Measurements from ENCODE around the gene ISOC2. TPM values are rescaled to one million over a fixed set of nuclear protein-coding genes. Genes with fewer than 3 reads are reported as not detected.
A peak's percentile ranks its signal among the peaks of the same experiment; 100 is the strongest.
"Not testable (repeated sequence)": the region's sequence is repeated elsewhere in the genome, so short reads cannot be mapped to it uniquely, and the experiment has no call there.

The ISOC2 gene
- polyA plus RNA-seq, 2 of the 4 experiments (the other 2 are of a cell fraction) = 45.3 to 57.8 TPM

DNA sequence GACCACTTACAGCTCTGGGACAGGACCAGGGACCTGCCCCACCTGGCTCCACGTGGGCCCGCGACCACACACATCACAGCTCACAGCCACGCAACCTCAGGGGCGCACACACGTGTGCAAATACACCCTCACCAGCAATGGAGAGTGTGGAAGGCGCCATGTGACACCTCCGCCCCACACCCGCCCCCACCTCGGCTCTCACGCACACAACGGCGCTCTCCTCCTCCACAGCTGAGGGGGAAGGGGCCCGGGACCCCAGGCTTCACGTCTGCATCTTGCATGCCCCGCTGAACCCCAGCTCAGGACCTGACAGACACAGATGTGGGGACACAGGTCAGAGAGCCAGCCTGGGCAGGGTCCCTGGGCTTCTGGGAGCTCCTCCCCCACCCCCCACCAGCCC is 12.0 kb downstream of the ISOC2 start:
- CTCF ChIA-PET = interaction anchor here (0.8 to 1.5 kb wide), 5 partner anchors 18 to 158 kb away, joined by 3 to 8 read pairs (median 5); no protein-coding TSS in a partner anchor
- TF ChIP-seq RCOR1 (IDR thresholded peaks at IDR 0.05; ENCODE audit: low read depth, low read length) (no peak), RNF2 (IDR thresholded peaks at IDR 0.05; ENCODE audit: borderline replicate concordance, low read depth) (no peak), FOXS1 (CRISPR knock-in tag; IDR thresholded peaks at IDR 0.05) (no peak), RFX5 (IDR thresholded peaks at IDR 0.05) (no peak), PHF8 (IDR thresholded peaks at IDR 0.05; ENCODE audit: borderline replicate concordance, low read depth) (no peak), CEBPB (IDR thresholded peaks at IDR 0.05) (no peak), HDAC2 (IDR thresholded peaks at IDR 0.05) (no peak), TP53 (CRISPR knock-in tag; IDR thresholded peaks at IDR 0.05) (no peak), HOXA7 (CRISPR knock-in tag; IDR thresholded peaks at IDR 0.05) (no peak), CHD2 (IDR thresholded peaks at IDR 0.05; ENCODE audit: low read length, partially characterized antibody) (no peak)
- TF ChIP-seq, protein P1, sequence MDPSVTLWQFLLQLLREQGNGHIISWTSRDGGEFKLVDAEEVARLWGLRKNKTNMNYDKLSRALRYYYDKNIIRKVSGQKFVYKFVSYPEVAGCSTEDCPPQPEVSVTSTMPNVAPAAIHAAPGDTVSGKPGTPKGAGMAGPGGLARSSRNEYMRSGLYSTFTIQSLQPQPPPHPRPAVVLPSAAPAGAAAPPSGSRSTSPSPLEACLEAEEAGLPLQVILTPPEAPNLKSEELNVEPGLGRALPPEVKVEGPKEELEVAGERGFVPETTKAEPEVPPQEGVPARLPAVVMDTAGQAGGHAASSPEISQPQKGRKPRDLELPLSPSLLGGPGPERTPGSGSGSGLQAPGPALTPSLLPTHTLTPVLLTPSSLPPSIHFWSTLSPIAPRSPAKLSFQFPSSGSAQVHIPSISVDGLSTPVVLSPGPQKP (IDR thresholded peaks at IDR 0.05; ENCODE audit: low read depth, low read length) = no peak
- TF ChIP-seq, protein P2, sequence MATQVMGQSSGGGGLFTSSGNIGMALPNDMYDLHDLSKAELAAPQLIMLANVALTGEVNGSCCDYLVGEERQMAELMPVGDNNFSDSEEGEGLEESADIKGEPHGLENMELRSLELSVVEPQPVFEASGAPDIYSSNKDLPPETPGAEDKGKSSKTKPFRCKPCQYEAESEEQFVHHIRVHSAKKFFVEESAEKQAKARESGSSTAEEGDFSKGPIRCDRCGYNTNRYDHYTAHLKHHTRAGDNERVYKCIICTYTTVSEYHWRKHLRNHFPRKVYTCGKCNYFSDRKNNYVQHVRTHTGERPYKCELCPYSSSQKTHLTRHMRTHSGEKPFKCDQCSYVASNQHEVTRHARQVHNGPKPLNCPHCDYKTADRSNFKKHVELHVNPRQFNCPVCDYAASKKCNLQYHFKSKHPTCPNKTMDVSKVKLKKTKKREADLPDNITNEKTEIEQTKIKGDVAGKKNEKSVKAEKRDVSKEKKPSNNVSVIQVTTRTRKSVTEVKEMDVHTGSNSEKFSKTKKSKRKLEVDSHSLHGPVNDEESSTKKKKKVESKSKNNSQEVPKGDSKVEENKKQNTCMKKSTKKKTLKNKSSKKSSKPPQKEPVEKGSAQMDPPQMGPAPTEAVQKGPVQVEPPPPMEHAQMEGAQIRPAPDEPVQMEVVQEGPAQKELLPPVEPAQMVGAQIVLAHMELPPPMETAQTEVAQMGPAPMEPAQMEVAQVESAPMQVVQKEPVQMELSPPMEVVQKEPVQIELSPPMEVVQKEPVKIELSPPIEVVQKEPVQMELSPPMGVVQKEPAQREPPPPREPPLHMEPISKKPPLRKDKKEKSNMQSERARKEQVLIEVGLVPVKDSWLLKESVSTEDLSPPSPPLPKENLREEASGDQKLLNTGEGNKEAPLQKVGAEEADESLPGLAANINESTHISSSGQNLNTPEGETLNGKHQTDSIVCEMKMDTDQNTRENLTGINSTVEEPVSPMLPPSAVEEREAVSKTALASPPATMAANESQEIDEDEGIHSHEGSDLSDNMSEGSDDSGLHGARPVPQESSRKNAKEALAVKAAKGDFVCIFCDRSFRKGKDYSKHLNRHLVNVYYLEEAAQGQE (IDR thresholded peaks at IDR 0.05) = no peak
- TF ChIP-seq, protein P3, sequence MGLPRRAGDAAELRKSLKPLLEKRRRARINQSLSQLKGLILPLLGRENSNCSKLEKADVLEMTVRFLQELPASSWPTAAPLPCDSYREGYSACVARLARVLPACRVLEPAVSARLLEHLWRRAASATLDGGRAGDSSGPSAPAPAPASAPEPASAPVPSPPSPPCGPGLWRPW (IDR thresholded peaks at IDR 0.05) = no peak
- 75% methylated on average over 10 of the region's 16 CpGs for WGBS (ENCODE audit: missing lambda C conversion rate)
- Histone ChIP-seq H3K4me3 (no peak overlapping the region), H3K4me2 (no peak overlapping the region), H3K9me3 (no peaks in the 10 kb centered on the region), H3K27ac (no peak overlapping the region), H3K4me1 (peaks cover 32% of the 10 kb centered on the region)
- FAIRE-seq (no peak), ATAC-seq (no peak), DNase-seq (ENCODE audit: low read depth in 1 of 2, low spot score in 1 of 2) (no peak)
- POLR2A ChIA-PET = no interaction called here

DNA sequence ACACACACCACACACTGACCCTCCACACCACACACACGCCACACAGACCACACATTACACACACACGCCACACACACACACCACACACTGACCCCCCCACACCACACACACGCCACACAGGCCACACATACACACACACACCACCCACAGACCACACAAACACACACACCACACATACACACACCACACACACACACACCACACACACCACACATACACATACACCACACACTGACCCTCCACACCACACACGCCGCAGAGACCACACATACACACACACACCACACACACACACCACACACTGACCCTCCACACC is 13.3 kb downstream of the ISOC2 start:
- CTCF ChIA-PET = interaction anchor here (1.9 to 4.7 kb wide), 3 partner anchors 19 to 288 kb away, joined by 7 to 31 read pairs (median 12); no protein-coding TSS in a partner anchor
- WGBS (ENCODE audit: missing lambda C conversion rate) = 52% methylated on average over 5 of the region's 5 CpGs
- not testable (repeated sequence) for H3K4me3 ChIP-seq; H3K27ac ChIP-seq; DNase-seq (ENCODE audit: low read depth in 1 of 2, low spot score in 1 of 2); H3K9me3 ChIP-seq; FAIRE-seq; ATAC-seq
- peaks cover 24% of the 10 kb centered on the region for H3K4me1 ChIP-seq
- H3K4me2 ChIP-seq = peak overlapping the region; percentile 46
- POLR2A ChIA-PET = interaction anchor here (0.5 to 1.9 kb wide), 3 partner anchors 28 to 74 kb away, joined by 3 to 9 read pairs (median 5); partner anchors contain the start of genes UBE2S and ZNF628

DNA sequence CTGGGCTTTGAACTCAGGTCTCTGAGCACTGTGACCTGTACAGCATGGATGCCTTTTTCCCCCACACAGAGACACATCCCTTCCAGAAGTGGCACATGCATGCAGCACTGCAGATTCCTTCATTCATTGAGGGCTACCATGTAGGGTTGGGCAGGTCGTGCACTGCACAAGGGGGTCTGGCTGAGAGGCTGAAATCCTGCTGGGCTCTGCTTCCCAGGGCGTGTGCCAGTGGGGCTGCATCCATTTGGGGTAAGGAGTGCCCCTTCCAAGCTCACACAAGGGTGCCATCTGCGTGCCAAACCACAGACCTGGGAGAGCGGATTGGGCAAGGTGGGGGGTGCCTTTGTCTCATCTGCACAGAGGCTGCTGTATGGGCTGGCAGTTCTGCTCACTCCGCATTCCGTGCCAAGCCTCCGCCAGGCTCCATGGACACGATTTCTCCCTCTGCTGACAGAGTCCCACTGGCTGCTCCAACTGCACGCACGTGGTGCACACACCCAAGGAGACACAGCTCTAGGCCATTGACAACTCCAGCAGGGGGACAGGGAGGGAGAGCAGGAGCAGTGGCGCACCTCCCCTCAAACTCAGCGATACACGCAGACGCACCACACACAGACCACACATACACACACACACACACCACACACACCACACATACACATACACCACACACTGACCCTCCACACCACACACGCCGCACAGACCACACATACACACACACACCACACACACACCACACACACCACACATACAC is 13.8 kb downstream of the ISOC2 start:
- no peak overlapping the region for H3K27ac ChIP-seq
- no peaks in the 10 kb centered on the region for H3K9me3 ChIP-seq
- ATAC-seq = peak; percentile 77 to 81
- FAIRE-seq = no peak
- peaks cover 27% of the 10 kb centered on the region for H3K4me1 ChIP-seq
- DNase-seq (ENCODE audit: low read depth in 1 of 2, low spot score in 1 of 2) = peak; percentile 88 to 90
- WGBS (ENCODE audit: missing lambda C conversion rate) = 8% methylated on average over 16 of the region's 16 CpGs
- peak overlapping the region; percentile 46 for H3K4me2 ChIP-seq
- ChIA-PET CTCF (interaction anchor here (1.9 to 4.7 kb wide), 3 partner anchors 20 to 287 kb away, joined by 7 to 31 read pairs (median 12); no protein-coding TSS in a partner anchor), POLR2A (interaction anchor here (0.5 to 1.9 kb wide), 3 partner anchors 29 to 75 kb away, joined by 3 to 9 read pairs (median 5); partner anchors contain the start of genes UBE2S and ZNF628)
- TF ChIP-seq, protein P4, sequence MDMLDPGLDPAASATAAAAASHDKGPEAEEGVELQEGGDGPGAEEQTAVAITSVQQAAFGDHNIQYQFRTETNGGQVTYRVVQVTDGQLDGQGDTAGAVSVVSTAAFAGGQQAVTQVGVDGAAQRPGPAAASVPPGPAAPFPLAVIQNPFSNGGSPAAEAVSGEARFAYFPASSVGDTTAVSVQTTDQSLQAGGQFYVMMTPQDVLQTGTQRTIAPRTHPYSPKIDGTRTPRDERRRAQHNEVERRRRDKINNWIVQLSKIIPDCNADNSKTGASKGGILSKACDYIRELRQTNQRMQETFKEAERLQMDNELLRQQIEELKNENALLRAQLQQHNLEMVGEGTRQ (IDR thresholded peaks at IDR 0.05) = peak; percentile 60
- TF ChIP-seq MAFK (IDR thresholded peaks at IDR 0.05; ENCODE audit: partially characterized antibody) (peak; percentile 52), CHD2 (IDR thresholded peaks at IDR 0.05; ENCODE audit: low read length, partially characterized antibody) (no peak), ZC3H11A (IDR thresholded peaks at IDR 0.05) (no peak)
- TF ChIP-seq, protein P5, sequence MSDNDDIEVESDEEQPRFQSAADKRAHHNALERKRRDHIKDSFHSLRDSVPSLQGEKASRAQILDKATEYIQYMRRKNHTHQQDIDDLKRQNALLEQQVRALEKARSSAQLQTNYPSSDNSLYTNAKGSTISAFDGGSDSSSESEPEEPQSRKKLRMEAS (IDR thresholded peaks at IDR 0.05) = peak; percentile 89
- no peak overlapping the region for H3K4me3 ChIP-seq

Data from A549 (cell line).